Lower lobe of right lung (tissue), 2 donors: Measurements from ENCODE around the gene AJAP1. TPM values are rescaled to one million over a fixed set of nuclear protein-coding genes. Genes with fewer than 3 reads are reported as not detected.

Source experiments
- ATAC-seq, 2 donors: fragments of 200-7000 bp; cut with Tn5 transposase; one replicate each; pipeline ENCODE4 v1.9.1; 2020 to 2022; ENCODE audit warnings: mild to moderate bottlenecking in 2 of 2, moderate library complexity in 2 of 2
- DNase-seq: peaks from one replicate; pipeline ENCODE4 v3.0.0-alpha.2; 2020
- H3K27ac ChIP-seq: fragments of 200-600 bp; one replicate; pipeline ENCODE4 v1.8.0; 2022
- H3K27me3 ChIP-seq: fragments of 200-600 bp; one replicate; pipeline ENCODE4 v1.8.0; 2022; ENCODE audit warnings: low read depth
- H3K36me3 ChIP-seq: fragments of 200-600 bp; one replicate; pipeline ENCODE4 v1.8.0; 2022; ENCODE audit warnings: mild to moderate bottlenecking
- H3K4me1 ChIP-seq: fragments of 200-600 bp; one replicate; pipeline ENCODE4 v1.8.0; 2022
- H3K4me3 ChIP-seq: fragments of 200-600 bp; one replicate; pipeline ENCODE4 v1.8.0; 2022; ENCODE audit warnings: mild to moderate bottlenecking
- H3K9me3 ChIP-seq: fragments of 200-600 bp; one replicate; pipeline ENCODE4 v1.8.0; 2022
- CTCF ChIP-seq: fragments of 200-600 bp; IDR thresholded peaks from one replicate; pipeline ENCODE4 v1.8.0; 2022; ENCODE audit warnings: antibody characterized with exemption, mild to moderate bottlenecking
- intact Hi-C: fragments of 100-400 bp; cut with DNase I; formaldehyde crosslinking; loops from one replicate; pipeline ENCODE4 v1.11.0; 2022
- total RNA-seq: library from RNA; stranded (reverse); fragmentation: NEBNext Ultra II Directional; extraction: Animal tissue kit (Norgen Biotek cat#: 25700); gene quantifications from one replicate; pipeline ENCODE4 v1.2.1, GENCODE V29; 2021
- donor health status: DM: no; HTN: yes; CAD: no; lungs with severe emphysema.

Gene AJAP1
- total RNA-seq, 1 donor from 2014 or later: 0.77 TPM

- no peaks in the 10 kb centered on the region for H3K4me1 ChIP-seq
- H3K4me3 ChIP-seq: no peak overlapping the region
- no peak overlapping the region for H3K27ac ChIP-seq
- intact Hi-C loops: no loop called here
- no peak for ATAC-seq
- H3K36me3 ChIP-seq: no peaks in the 10 kb centered on the region
- no peaks in the 10 kb centered on the region for H3K9me3 ChIP-seq
- no peak for DNase-seq
- H3K27me3 ChIP-seq: peaks cover 33% of the 10 kb centered on the region
- TF ChIP-seq CTCF: no peak
Observed at GRCh38 chr1:4637616-4638344, 16.6 kb upstream of the AJAP1 start.

- peaks cover 38% of the 10 kb centered on the region for H3K27me3 ChIP-seq
Observed at GRCh38 chr1:4638345-4638729, 16.1 kb upstream of the AJAP1 start.

GRCh38 chr1:4640931-4641330 lies 13.5 kb upstream of the AJAP1 start:
- DNase-seq (no peak), ATAC-seq (no peak)
- Histone ChIP-seq H3K27me3 (peaks cover 46% of the 10 kb centered on the region), H3K36me3 (no peaks in the 10 kb centered on the region), H3K4me1 (no peaks in the 10 kb centered on the region), H3K27ac (no peak overlapping the region), H3K4me3 (no peak overlapping the region), H3K9me3 (no peaks in the 10 kb centered on the region)
- TF ChIP-seq CTCF: no peak
- intact Hi-C loops: no loop called here

More at GRCh38 chr1:4638345-4638729, 16.1 kb upstream of the AJAP1 start:
- intact Hi-C loops: no loop called here
- H3K27ac ChIP-seq: no peak overlapping the region
- no peaks in the 10 kb centered on the region for H3K4me1 ChIP-seq
- no peaks in the 10 kb centered on the region for H3K9me3 ChIP-seq
- DNase-seq (no peak), ATAC-seq (no peak)
- H3K36me3 ChIP-seq: no peaks in the 10 kb centered on the region
- TF ChIP-seq CTCF: no peak
- H3K4me3 ChIP-seq: no peak overlapping the region

- ATAC-seq (no peak), DNase-seq (no peak)
- Histone ChIP-seq H3K36me3 (no peaks in the 10 kb centered on the region), H3K27ac (no peak overlapping the region), H3K4me1 (peaks cover 1% of the 10 kb centered on the region), H3K27me3 (peaks cover 33% of the 10 kb centered on the region), H3K9me3 (no peaks in the 10 kb centered on the region), H3K4me3 (no peak overlapping the region)
- no peak for TF ChIP-seq CTCF
- intact Hi-C loops: no loop called here
Observed at GRCh38 chr1:4647391-4647790, 7.0 kb upstream of the AJAP1 start.

- no peaks in the 10 kb centered on the region for H3K9me3 ChIP-seq
- H3K27me3 ChIP-seq: peaks cover 37% of the 10 kb centered on the region
- peaks cover 8% of the 10 kb centered on the region for H3K4me1 ChIP-seq
- TF ChIP-seq CTCF: no peak
- ATAC-seq (no peak), DNase-seq (no peak)
- H3K4me3 ChIP-seq: no peak overlapping the region
- intact Hi-C loops: no loop called here
- H3K36me3 ChIP-seq: no peaks in the 10 kb centered on the region
- H3K27ac ChIP-seq: no peak overlapping the region
Observed at GRCh38 chr1:4648657-4649056, 5.8 kb upstream of the AJAP1 start.
